HG03196 (cell line): Measurements from ENCODE around the gene MTMR2.

ENCODE experiments used
- ATAC-seq: cut with Tn5 transposase; IDR thresholded peaks from one replicate; pipeline ENCODE4 v1.9.1; 2021; ENCODE audit not compliant: unreplicated experiment

The MTMR2 gene

DNA sequence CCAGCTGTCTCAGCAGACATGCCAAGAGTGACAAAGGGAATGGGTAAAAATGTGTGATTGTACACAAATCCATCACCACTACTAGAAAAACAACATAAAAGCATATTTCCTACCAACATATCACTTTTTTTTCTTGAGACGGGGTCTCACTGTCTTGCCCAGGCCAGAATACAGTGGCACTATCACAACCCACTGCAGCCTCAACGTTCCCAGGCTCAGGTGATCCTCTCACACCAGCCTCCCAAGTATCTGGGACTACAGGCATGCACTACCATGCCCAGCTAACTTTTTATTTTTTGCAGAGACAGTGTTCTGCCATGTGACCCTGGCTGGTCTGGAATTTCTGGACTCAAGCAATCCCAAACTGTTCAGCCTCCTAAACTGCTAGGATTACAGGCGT is 5.2 kb downstream of the MTMR2 start:
- no peak for ATAC-seq

DNA sequence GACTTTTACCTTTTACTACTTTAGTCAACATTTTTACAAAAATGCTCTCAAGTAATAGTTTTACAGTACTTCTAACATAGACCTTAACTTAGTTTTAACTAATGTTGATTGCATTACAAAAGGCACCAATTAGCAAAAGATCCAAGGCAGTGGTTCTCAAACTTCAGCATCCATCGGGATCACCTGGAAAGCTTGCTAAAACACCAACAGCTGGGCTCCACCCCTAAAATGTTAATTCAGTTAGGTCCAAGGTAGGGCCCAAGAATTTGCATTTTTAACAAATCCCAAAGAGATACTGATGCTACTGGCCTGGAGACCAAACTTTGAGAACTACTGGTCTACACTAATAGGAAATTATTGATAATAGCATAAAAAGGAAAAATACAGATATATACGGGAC is 5.9 kb downstream of the MTMR2 start:
- ATAC-seq = no peak

DNA sequence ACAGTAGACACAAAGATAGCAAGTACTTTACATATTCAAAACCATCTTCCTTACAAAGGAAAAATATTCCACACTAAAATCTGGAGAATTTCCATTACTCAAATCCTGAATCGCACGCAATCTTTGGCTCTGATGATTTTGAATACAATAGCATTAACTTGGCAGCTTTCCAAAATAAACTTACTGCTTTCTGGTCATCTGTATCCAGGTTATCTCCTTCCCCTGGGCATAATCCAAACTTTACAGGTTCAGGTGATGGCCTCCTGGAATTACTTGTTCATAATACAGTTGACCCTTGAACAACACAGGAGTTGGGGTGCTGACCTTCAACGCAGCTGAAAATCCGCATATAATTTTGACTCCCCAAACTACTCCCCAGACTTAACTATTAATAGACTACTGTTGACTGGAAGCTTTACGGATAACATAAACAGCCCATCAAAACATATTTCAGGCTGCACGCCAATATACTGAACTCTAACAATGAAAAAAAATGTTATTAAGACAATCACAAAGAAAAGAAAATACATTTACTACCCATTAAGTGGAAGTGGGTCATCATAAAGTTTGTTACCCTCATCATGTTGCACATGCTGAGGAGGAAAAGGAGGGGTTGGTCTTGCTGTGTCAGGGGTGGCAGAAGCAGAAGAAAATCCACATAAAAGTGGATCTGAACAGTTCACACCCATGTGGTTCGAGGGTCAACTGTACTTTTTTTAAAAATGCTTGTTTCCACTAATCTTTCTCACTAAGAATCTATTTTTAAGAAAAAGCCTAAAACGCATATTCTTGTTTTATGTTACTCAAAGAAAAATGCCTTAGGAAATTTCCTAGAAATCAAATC is 6.5 kb downstream of the MTMR2 start:
- ATAC-seq = no peak

DNA sequence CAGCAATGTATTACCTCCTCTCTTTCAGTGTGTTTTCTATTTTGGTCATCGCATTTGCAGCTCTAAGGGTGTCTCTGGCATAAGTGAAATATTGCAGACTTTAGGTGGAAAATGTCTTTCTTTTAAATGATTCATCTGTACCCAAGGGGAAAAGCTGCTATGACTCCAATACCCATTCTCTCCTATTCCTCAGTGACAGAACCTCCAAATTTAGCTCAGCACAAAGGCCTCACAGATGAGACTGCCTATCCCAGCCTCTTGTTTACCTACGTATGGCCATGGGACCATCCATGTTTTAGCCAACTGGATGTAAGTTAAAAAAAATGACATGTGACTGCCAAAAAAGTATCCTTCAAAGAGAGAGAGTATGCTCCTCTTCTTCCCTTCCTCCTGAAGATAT is 7.9 kb downstream of the MTMR2 start:
- ATAC-seq = no peak

DNA sequence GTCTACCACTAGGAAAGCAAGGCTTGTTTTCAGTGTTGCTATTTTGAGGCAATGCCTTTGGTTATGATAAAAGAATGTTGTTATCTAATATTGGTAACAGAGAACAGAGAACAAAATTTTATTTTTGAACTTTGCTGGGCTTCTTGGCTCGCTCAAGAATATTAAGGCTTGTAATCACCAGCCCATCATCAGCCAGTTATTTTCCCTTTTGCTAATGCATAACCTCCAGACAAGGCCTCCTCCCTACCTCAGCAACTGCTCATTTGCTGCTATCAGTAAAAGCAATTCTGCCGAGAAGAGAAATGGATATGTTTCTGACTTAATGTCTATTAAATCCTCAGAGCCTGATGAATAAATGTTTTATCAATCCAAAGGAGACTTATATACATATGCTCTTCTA is 8.9 kb downstream of the MTMR2 start:
- no peak for ATAC-seq

DNA sequence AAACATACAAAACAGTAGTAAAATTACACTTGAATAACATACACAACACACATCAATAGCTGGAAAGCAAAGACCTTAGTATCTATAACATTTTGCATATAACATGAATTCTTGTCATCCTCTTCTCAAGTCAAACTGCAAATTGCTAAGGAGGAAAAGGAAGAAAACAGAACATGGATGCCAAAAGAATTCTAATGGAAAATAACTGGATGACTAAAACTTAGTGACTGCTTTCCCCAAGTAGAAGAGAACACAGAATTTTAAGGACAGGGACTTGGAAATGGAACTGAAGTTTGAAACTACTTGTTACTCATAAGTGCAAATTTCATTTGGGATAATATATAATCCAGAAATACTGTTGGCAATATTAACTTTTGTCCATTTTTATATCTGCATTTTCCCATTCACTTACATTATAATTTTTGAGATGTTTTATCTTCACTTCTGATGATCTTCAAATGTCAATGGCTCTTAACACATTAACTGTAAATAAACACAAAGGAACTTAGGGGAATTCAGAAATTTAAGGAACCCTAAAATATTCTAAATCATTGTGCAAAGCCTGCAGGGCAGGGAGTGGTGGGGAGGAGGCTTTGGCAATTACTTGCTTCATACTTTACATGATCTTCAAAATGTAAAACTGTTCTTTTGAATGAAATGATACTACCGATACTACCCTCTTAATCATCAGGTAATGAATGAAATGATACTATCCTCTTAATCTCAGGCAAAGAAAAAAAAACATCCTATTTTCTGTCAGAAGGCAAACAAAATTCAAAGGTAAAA is 9.9 kb downstream of the MTMR2 start:
- ATAC-seq = no peak

DNA sequence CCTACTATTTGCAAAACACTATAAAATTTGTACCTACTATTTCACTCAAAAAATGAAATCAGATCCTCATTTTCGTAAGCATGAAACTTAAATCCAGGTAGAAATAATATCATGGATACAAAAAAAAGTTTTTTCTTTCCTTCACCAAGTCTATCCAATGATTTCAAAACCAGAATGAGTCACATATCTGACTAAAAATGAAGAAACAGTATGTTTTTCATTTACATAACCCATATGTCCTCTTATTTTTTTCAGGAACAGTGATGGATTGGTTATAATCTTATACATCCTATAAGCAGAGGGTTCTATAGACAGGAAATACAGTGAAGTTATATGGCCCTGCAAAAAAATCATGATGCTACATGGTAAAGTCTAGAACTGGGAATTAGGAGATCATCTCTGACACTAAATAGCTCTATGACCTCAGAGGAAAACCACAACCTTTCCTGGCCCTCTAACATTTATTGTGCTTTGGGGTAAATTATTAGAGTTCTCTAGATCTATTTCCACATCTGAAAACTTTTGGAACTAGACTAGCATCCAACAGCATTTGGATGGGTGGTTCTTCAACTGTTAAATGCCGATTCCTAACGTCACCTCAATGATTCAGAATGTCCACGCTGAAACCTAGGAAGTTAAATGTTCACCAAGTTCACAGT is 10.9 kb downstream of the MTMR2 start:
- ATAC-seq = no peak

DNA sequence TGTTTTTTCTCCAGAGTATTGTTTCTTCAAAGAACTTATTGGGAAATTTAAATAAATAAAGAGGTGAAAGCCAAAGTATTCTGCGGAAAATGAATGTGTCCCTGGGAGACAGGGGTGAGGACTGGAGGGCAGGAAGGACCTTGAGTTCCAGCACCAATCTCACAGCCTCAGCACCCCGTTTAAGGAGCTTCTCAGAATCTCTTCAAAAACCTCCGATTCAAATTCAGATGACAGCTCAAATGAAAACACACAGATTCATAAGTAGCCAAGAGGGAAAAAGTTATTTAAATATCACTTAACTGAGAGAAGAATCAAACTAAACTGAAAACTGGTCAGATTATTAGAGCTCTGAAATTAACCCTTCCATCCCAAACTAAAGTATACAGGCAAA is 12.5 kb downstream of the MTMR2 start:
- no peak for ATAC-seq

DNA sequence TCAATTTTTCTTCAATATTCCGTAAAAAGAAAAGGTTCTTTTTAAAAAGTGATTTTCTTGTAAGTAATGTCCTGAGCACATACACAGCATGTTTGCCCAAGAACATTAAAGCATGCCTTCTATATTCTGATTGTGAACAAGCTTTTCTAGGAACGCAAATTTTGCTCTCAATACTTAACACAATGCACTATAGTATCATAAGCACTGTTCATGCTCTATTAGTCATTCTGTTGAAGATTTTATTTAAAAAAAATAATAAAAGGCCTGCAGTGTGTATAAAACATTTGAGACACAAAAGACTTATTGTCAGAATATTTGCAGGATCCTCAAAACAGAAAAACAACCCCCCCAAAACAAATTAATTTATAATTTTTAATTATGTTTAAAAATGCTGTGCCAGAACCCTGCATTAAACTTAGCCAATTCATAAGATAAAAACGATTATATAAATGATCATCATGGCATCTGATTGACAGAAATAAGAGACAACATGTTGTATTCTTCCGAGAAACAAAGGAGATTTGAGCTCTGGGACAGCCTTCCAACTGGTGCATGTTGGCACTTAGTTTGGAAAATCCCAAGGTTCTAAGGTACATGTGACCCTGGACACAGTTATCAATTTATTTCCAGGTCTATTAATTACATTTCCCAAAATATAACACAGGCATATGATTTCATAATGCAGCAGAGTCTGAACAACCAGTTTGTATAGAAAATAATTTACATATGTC is 13.1 kb downstream of the MTMR2 start:
- no peak for ATAC-seq

DNA sequence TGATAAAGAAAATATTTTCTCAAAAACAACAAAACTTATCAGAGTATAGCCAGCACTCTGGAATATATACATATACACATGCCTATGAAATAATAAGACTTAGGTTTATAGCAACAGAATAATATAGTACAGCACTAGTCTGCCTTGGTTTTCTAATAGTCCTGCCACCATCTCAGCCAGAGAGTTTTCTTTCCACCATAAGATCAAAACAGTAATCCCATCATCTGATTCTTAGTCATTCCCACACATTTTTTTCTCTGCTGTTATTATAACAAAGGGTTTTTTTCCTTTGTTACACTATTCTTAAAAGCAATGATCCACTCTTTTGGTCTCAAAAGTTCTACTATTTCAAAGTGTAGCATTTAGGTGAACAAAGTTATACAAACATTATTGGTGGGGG is 15.1 kb downstream of the MTMR2 start:
- ATAC-seq = no peak

DNA sequence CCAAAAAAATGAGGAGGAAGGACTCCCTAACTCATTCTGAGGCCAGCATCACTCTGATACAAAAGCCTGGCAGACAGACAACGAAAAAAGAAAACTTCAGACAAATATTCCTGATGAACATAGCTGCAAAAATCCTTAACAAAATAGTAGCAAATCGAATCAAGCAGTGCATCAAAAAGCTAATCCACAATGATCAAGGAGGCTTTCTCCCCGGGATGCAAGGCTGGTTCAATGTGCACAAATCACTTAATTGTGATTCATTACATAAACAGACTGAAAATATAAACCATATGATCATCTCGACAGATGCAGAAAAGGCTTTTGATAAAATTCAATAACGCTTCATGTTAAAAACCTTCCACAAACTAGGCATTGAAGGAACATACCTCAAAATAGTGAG is 16.4 kb downstream of the MTMR2 start:
- no peak for ATAC-seq

DNA sequence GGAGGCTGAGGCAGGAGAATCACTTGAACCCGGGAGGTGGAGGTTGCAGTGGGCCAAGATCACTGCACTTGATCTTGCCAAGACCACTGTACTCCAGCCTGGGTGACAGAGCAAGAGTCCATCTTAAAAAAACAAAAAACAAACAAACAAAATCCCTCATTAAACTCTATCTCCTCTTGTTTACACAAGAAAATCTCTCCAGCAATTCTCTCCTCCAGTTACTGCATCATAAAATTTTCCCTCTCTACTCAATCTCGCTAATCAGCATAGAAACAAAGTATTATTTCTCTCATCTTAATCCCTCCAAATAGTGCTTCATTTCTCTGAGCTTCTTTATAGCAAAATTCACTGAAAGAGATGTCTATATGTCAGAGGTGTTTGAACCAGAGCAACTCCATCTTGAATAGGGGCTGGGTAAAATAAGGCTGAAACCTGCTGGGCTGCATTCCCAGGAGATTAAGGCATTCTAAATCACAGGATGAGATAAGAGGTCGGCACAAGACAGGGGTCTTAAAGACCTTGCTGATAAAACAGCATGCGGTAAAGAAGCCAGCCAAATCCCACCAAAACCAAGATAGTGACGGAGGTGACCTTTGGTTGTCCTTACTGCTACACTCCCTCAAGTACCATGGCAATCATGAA is 19.8 kb downstream of the MTMR2 start:
- no peak for ATAC-seq

DNA sequence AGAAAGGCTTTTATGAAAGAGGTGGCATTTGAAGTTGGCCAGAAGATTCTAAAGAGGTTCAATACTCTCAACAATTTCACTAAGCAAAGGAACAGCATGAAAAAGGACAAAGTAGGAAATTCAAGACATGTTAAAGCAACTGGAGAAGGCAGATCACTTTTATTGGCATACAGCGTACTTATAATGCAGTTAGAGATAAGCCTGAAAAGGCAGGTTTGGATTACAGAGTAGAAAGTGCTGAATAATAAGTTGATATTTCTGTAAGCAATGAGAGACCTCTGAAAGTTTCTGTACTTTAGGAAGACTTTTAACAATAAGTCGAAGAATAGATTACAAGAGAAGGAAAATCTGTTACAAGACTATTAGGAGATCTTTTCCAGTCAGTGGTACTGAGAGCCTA is 25.1 kb downstream of the MTMR2 start:
- no peak for ATAC-seq

DNA sequence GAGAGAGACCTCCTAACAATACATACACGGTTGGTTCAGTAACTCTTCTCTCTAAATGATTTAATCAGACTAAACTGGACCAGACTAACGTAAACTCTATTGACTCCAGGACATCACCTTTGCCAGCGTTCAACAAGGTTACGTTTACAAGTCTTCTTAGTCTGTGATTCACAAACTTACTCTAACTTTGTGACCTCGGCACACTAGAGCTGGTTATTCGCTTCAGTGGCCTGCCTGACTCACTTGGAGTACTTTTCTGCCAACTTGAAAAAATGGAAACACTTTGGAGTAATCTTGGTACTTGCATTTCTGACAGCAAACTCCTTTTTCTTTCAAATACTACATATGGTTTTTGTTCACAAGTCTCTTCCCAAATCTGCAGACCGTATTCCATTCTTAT is 26.2 kb downstream of the MTMR2 start:
- no peak for ATAC-seq

DNA sequence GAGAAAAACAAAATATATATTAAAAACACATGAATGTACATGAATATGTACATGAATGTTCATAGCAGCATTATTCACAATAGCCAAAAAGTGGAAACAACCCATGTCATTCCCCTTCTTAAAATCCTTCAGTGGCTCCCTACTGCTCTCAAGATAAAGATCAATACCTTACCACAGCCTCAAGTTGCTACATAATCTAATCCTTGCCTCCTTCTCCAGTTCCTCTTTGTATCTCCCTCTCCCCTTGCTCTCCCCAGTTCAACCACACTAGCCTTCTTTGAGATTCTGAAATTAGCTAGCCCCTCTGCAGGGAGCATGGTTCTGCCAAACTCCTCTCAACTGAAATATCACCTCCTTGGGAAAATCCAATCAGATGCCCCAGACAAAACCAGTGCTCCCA is 28.1 kb downstream of the MTMR2 start:
- no peak for ATAC-seq

DNA sequence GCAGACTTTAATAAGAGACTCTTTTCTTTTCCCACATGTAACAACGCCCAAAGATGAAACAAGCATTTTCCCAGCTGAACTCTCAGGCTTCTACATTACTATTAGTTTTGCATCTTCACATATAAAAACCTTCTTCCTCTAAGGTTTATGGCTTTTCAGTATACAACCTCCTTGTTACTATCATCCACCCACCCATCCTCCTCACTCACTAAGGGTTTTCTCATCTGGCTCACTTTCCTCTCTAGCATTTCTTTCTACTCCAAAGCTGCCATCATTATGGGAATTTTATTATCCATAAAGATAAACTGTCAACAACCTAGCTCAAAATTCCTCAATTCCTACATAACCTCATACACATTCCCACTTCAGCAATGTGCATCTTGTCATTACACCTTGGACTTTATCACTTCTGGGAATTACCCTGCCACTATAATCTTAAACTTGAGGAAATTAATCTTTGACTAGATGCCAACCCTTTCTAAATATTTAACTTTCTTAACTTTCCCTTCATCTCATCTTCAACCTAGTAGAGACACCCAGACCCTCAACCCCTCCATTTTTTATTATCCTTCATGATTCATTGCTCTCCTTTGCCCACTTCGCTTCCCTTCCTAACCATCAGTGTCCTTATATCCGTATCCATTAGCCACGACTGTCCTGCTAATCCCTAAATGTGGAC is 30.9 kb downstream of the MTMR2 start:
- ATAC-seq = no peak

DNA sequence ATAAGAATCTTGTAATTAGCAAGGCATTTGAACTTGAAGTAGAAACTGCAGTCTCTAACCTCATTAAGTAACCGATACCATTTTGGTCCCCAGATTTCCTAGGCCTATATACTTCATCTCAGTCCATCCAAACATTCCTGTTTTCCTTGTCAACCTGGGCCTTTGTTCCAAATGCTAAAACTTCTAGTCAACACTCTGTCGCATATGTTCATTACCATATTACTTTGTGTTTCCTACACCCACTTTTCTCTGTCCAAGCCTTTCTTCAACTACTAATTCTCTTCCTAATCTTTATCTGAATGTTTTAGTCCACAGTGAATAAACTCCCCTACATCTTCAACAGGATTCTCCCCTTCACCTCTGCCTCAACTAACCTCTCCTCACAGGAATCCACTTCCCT is 31.4 kb downstream of the MTMR2 start:
- ATAC-seq = no peak

DNA sequence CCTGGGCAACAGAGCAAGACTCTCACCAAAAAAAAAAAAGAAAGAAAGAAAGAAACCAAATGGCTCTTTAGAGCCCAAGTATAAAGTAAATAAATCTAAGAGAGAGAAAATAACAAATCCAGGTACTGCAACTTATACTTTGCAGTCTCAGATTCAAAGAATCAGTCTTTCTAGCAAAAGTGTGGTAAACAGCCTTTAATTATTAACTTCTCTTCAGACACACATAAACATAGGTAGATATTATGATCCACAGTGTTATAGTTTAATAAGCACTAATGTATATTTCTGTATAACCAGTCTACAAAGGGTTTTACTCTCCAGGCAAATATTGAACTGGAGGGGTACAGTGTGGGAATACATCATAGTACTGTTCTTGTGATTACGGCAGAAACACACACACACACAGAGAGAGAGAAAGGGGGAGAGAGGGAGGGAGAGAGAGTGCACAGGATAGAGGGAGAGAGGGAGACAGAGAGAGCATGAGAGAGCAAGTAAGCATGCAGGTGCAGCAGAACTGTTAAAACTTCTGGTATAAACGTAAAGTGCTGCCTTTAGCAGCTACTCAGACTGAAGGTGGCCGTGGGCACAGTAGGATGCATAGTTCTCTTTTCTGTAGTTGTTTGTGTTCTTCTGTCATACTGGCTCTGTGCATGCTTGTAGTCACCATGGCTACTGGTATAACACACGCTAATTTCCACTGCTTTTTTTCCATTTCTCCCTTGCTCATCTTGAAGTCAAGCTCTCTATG is 32.3 kb downstream of the MTMR2 start:
- ATAC-seq = peak; percentile 54

DNA sequence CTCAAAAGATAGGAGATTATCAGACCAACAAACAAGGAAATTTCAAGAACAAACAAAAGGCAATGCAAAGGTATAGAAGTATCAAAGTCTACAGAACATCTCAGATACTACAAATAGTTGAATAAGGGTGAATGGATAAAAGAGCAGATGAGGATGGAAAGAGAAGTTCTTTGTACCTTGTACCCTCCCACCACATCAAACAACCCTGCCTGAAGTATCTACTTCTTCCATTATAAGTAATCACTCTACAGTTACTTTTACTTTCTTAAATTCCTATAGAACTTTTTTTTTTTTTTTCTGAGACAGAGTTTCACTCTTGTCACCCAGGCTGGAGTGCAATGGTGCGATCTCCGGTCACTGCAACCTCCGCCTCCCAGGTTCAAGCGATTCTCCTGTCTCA is 35.1 kb downstream of the MTMR2 start:
- ATAC-seq = no peak

DNA sequence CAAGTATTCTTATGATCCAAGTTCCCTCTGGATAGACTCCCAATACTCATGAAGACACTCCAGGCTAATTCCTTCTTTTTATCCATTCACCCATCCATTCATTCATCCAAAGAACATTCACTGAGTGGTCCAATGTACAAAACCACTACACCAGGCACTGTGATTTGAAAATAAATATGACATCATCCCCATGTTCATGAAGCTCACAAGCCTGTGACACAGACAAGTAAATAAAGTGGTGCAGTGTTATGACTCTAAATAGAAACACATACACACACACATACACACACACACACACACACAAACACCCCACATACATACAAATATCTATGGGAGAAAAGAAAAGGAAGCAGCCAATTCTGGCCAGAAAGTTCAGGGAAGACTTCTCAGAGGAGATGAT is 35.5 kb downstream of the MTMR2 start:
- no peak for ATAC-seq
